HAP-1 (cell line): ENCODE results near the gene SLC29A3.

ENCODE experiments used
- DNase-seq, 2 experiments: peaks; one replicate each; pipeline ENCODE4 v3.0.0-alpha.2; 2016 to 2020; ENCODE audit warnings: low spot score in 2 of 2
- H3K27me3 ChIP-seq: fragments of 250-450 bp; sonication (Bioruptor Pico); 2 replicates; pipeline ENCODE4 v1.5.1; 2020; ENCODE audit warnings: low read depth, mild to moderate bottlenecking, moderate library complexity
- H3K36me3 ChIP-seq: fragments of 250-450 bp; sonication (Bioruptor Pico); replicated peaks from 2 replicates; pipeline ENCODE4 v1.5.1; 2020; ENCODE audit warnings: mild to moderate bottlenecking
- H3K4me1 ChIP-seq: fragments of 250-450 bp; sonication (Bioruptor Pico); 2 replicates; pipeline ENCODE4 v1.5.1; 2020; ENCODE audit warnings: mild to moderate bottlenecking
- H3K4me3 ChIP-seq: fragments of 250-450 bp; sonication (Bioruptor Pico); 2 replicates; pipeline ENCODE4 v1.5.1; 2020; ENCODE audit warnings: mild to moderate bottlenecking, moderate library complexity
- H3K9me3 ChIP-seq: fragments of 250-450 bp; sonication (Bioruptor Pico); 2 replicates; pipeline ENCODE4 v1.5.1; 2020; ENCODE audit warnings: mild to moderate bottlenecking, moderate library complexity
- in situ Hi-C: fragments of 300-500 bp; cut with MboI; formaldehyde crosslinking; loops from 3 replicates; pipeline ENCODE4 v1.14.3; 2020; ENCODE audit warnings: low sequenced_read_pairs, inconsistent platforms, mixed read lengths

SLC29A3 gene

GRCh38 chr10:71331736-71332135, 12.7 kb downstream of the SLC29A3 start:
- H3K9me3 ChIP-seq: no peaks in the 10 kb centered on the region
- H3K4me1 ChIP-seq: no peaks in the 10 kb centered on the region
- in situ Hi-C loops: no loop called here
- no peak overlapping the region for H3K4me3 ChIP-seq
- H3K27me3 ChIP-seq: no peaks in the 10 kb centered on the region
- no peak for DNase-seq
- H3K36me3 ChIP-seq: no peaks in the 10 kb centered on the region

GRCh38 chr10:71332466-71332865, 13.4 kb downstream of the SLC29A3 start:
- Histone ChIP-seq H3K9me3 (no peaks in the 10 kb centered on the region), H3K36me3 (no peaks in the 10 kb centered on the region), H3K4me1 (no peaks in the 10 kb centered on the region), H3K4me3 (no peak overlapping the region), H3K27me3 (no peaks in the 10 kb centered on the region)
- no peak for DNase-seq
- in situ Hi-C loops: no loop called here

- DNase-seq: no peak
- no peaks in the 10 kb centered on the region for H3K27me3 ChIP-seq
- H3K4me1 ChIP-seq: no peaks in the 10 kb centered on the region
- no peaks in the 10 kb centered on the region for H3K36me3 ChIP-seq
- no peaks in the 10 kb centered on the region for H3K9me3 ChIP-seq
- no peak overlapping the region for H3K4me3 ChIP-seq
- in situ Hi-C loops: no loop called here
Measured at GRCh38 chr10:71333129-71333887, 14.2 kb downstream of the SLC29A3 start.

GRCh38 chr10:71334221-71334791, 15.2 kb downstream of the SLC29A3 start:
- Histone ChIP-seq H3K9me3 (no peaks in the 10 kb centered on the region), H3K27me3 (no peaks in the 10 kb centered on the region), H3K4me1 (no peaks in the 10 kb centered on the region), H3K36me3 (no peaks in the 10 kb centered on the region), H3K4me3 (no peak overlapping the region)
- no peak for DNase-seq
- in situ Hi-C loops: no loop called here

GRCh38 chr10:71335173-71335708, 16.2 kb downstream of the SLC29A3 start:
- H3K4me3 ChIP-seq: no peak overlapping the region
- in situ Hi-C loops: no loop called here
- H3K27me3 ChIP-seq: no peaks in the 10 kb centered on the region
- no peak for DNase-seq
- H3K4me1 ChIP-seq: no peaks in the 10 kb centered on the region
- no peaks in the 10 kb centered on the region for H3K36me3 ChIP-seq
- H3K9me3 ChIP-seq: no peaks in the 10 kb centered on the region

- H3K36me3 ChIP-seq: no peaks in the 10 kb centered on the region
- H3K9me3 ChIP-seq: no peaks in the 10 kb centered on the region
- in situ Hi-C loops: no loop called here
- DNase-seq: no peak
- H3K4me3 ChIP-seq: no peak overlapping the region
- no peaks in the 10 kb centered on the region for H3K27me3 ChIP-seq
- no peaks in the 10 kb centered on the region for H3K4me1 ChIP-seq
Measured at GRCh38 chr10:71336632-71337031, 17.6 kb downstream of the SLC29A3 start.

GRCh38 chr10:71337219-71337701, 18.2 kb downstream of the SLC29A3 start:
- in situ Hi-C loops: no loop called here
- no peak overlapping the region for H3K4me3 ChIP-seq

GRCh38 chr10:71338728-71339495, 19.9 kb downstream of the SLC29A3 start:
- Histone ChIP-seq H3K9me3 (no peaks in the 10 kb centered on the region), H3K27me3 (no peaks in the 10 kb centered on the region), H3K4me1 (no peaks in the 10 kb centered on the region), H3K4me3 (no peak overlapping the region), H3K36me3 (no peaks in the 10 kb centered on the region)
- DNase-seq: no peak
- in situ Hi-C loops: no loop called here

More at GRCh38 chr10:71337219-71337701, 18.2 kb downstream of the SLC29A3 start:
- Histone ChIP-seq H3K9me3 (no peaks in the 10 kb centered on the region), H3K36me3 (no peaks in the 10 kb centered on the region), H3K27me3 (no peaks in the 10 kb centered on the region), H3K4me1 (no peaks in the 10 kb centered on the region)
- DNase-seq: no peak

GRCh38 chr10:71339796-71340589, 20.9 kb downstream of the SLC29A3 start:
- Histone ChIP-seq H3K9me3 (no peaks in the 10 kb centered on the region), H3K27me3 (no peaks in the 10 kb centered on the region), H3K4me3 (no peak overlapping the region), H3K36me3 (no peaks in the 10 kb centered on the region), H3K4me1 (0 out of 2 replicates have a peak, but pooled peaks cover 3% of the 10 kb centered on the region)
- in situ Hi-C loops: no loop called here
- no peak for DNase-seq

- no peaks in the 10 kb centered on the region for H3K9me3 ChIP-seq
- DNase-seq: no peak
- H3K4me1 ChIP-seq: 0 out of 2 replicates have a peak, but pooled peaks cover 4% of the 10 kb centered on the region
- H3K4me3 ChIP-seq: no peak overlapping the region
- in situ Hi-C loops: no loop called here
- no peaks in the 10 kb centered on the region for H3K36me3 ChIP-seq
- no peaks in the 10 kb centered on the region for H3K27me3 ChIP-seq
Measured at GRCh38 chr10:71342573-71343391, 23.7 kb downstream of the SLC29A3 start.

- Histone ChIP-seq H3K4me3 (no peak overlapping the region), H3K4me1 (0 out of 2 replicates have a peak, but pooled peaks cover 4% of the 10 kb centered on the region), H3K27me3 (no peaks in the 10 kb centered on the region), H3K9me3 (no peaks in the 10 kb centered on the region), H3K36me3 (no peaks in the 10 kb centered on the region)
- in situ Hi-C loops: no loop called here
- DNase-seq: no peak
Measured at GRCh38 chr10:71343392-71343773, 24.3 kb downstream of the SLC29A3 start.

GRCh38 chr10:71344154-71344925, 25.3 kb downstream of the SLC29A3 start:
- H3K9me3 ChIP-seq: no peaks in the 10 kb centered on the region
- DNase-seq: peak; percentile 42 to 66
- no peak overlapping the region for H3K4me3 ChIP-seq
- in situ Hi-C loops: no loop called here
- H3K36me3 ChIP-seq: no peaks in the 10 kb centered on the region
- no peaks in the 10 kb centered on the region for H3K27me3 ChIP-seq
- 0 out of 2 replicates have a peak, but pooled peaks cover 4% of the 10 kb centered on the region for H3K4me1 ChIP-seq
